Stomach (tissue), 9 donors: ENCODE measurements around the gene FAM47E. TPM values are rescaled to one million over a fixed set of nuclear protein-coding genes. Genes with fewer than 3 reads are reported as not detected.

Experiments
- DNase-seq, 2 donors: peaks; one replicate each; pipeline versions ENCODE4 v3.0.0 to v3.0.0-alpha.2; 2013 to 2019
- H3K27ac ChIP-seq, 5 donors: fragments of 200-600 bp in 4 of 5; sonication (generic) in 4 of 5; one replicate each; pipeline ENCODE4 v1.5.1; 2013 to 2019; ENCODE audit warnings: mild to moderate bottlenecking in 1 of 5, moderate library complexity in 1 of 5
- H3K27me3 ChIP-seq, 3 donors: fragments of 200-600 bp; sonication (generic); one replicate each; pipeline ENCODE4 v1.5.1; 2017 to 2019; ENCODE audit warnings: mixed run types in 1 of 3
- H3K36me3 ChIP-seq, 4 donors: fragments of 200-600 bp; sonication (generic); 1 replicate in 3 of 4; 2 replicates in 1 of 4; pipeline ENCODE4 v1.5.1; 2016 to 2019
- H3K4me1 ChIP-seq, 4 donors: fragments of 200-600 bp; sonication (generic); one replicate each; pipeline ENCODE4 v1.5.1; 2016 to 2019
- H3K4me3 ChIP-seq, 4 donors: fragments of 200-600 bp; sonication (generic) in 3 of 4; one replicate each; pipeline ENCODE4 v1.5.1; 2016 to 2019; ENCODE audit warnings: mild to moderate bottlenecking in 1 of 4
- H3K9me3 ChIP-seq, 4 donors: fragments of 200-600 bp; sonication (generic); one replicate each; pipeline ENCODE4 v1.5.1; 2016 to 2019
- EP300 ChIP-seq: sonication (generic); formaldehyde crosslinking; IDR thresholded peaks from one replicate; pipeline ENCODE4 v1.6.1; 2017; ENCODE audit warnings: antibody characterized with exemption
- POLR2A ChIP-seq, 4 donors: fragments of 450-650 bp; IDR thresholded peaks; one replicate each; pipeline ENCODE4 v1.6.1; 2016; ENCODE audit warnings: antibody characterized with exemption in 4 of 4, control low read depth in 2 of 4, mild to moderate bottlenecking in 1 of 4, moderate library complexity in 1 of 4
- POLR2AphosphoS5 ChIP-seq, 3 donors: sonication (generic); formaldehyde crosslinking; IDR thresholded peaks; one replicate each; pipeline ENCODE4 v1.6.1; 2016; ENCODE audit warnings: antibody characterized with exemption in 3 of 3
- WGBS, 5 donors: extraction: QIAGEN DNeasy Blood & Tissue Kit in 3 of 5; methylation state at CpG; one replicate each; pipeline versions ENCODE4 v1.1.5 to v1.1.7; 2013 to 2018; 5-methylcytosine and 5-hydroxymethylcytosine counted together
- intact Hi-C: fragments of 100-400 bp; cut with DNase I; formaldehyde crosslinking; loops from one replicate; pipeline ENCODE4 v1.15.1; 2023; ENCODE audit warnings: low total_unique reads
- polyA plus RNA-seq, 3 donors: library from polyadenylated mRNA; stranded (reverse); fragments of 200-250 nt; gene quantifications; one replicate each; pipeline ENCODE4 v1.2.3, GENCODE V29; 2013
- total RNA-seq, 5 donors: library from RNA; depleted of rRNA; stranded (reverse); fragments of >200 nt; gene quantifications; one replicate each; pipeline versions ENCODE4 v1.1.0 to v1.2.3, GENCODE V29; 2014 to 2016
- TF ChIP-seq, protein P1 (sequence below), 7 experiments: fragments of 450-650 bp in 4 of 7; fragments of 200-600 bp in 3 of 7; sonication (generic) in 3 of 7; IDR thresholded peaks; one replicate each; pipeline ENCODE4 v1.5.1; 2016 to 2019; ENCODE audit warnings: antibody characterized with exemption in 7 of 7, control low read depth in 2 of 7, mild to moderate bottlenecking in 1 of 7
- donor health status: healthy with polysubstance abuse.
- donor health status: Bipolar disorder and iron deficiency.
- donor health status: healthy.

Gene FAM47E
- total and polyA plus RNA-seq, 8 donors = under 0.01 to 10.8 (median 6.5) TPM; not detected in 1

DNA sequence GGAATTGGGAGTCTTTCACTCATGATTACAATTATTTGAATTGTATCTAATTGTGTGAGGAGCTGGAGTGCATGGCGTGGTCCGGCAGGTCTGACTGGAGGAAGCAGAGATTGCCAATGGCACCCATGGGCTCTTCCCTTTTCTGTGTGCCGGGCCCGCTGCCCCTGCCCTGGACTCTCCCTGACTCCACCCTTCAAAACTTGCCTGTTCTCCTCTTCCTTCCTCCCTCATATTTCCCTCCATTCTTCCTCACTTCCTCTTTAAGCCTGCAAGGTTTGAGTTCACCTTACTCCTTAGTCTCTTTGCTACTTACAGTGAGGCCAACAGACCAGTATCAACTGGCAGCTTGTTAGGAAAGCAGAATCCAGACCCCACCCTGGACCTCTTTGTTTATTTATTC lies 48.5 kb downstream of the FAM47E start:
- Histone ChIP-seq H3K27me3 (no peaks in the 10 kb centered on the region), H3K4me3 (no peak overlapping the region), H3K27ac (no peak overlapping the region), H3K36me3 (no peaks in the 10 kb centered on the region), H3K4me1 (peaks cover 0 to 34% (median 6%) of the 10 kb centered on the region in 4 donors), H3K9me3 (peaks cover 0 to 18% (median 5%) of the 10 kb centered on the region in 4 donors)
- 63 to 86% (median 78%) methylated on average over 4 of the region's 4 CpGs for WGBS, 5 donors
- TF ChIP-seq POLR2A (IDR thresholded peaks at IDR 0.05) (no peak), POLR2AphosphoS5 (IDR thresholded peaks at IDR 0.05) (no peak), EP300 (no peak)
- TF ChIP-seq, protein P1, sequence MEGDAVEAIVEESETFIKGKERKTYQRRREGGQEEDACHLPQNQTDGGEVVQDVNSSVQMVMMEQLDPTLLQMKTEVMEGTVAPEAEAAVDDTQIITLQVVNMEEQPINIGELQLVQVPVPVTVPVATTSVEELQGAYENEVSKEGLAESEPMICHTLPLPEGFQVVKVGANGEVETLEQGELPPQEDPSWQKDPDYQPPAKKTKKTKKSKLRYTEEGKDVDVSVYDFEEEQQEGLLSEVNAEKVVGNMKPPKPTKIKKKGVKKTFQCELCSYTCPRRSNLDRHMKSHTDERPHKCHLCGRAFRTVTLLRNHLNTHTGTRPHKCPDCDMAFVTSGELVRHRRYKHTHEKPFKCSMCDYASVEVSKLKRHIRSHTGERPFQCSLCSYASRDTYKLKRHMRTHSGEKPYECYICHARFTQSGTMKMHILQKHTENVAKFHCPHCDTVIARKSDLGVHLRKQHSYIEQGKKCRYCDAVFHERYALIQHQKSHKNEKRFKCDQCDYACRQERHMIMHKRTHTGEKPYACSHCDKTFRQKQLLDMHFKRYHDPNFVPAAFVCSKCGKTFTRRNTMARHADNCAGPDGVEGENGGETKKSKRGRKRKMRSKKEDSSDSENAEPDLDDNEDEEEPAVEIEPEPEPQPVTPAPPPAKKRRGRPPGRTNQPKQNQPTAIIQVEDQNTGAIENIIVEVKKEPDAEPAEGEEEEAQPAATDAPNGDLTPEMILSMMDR (IDR thresholded peaks at IDR 0.05) = no peak
- DNase-seq = no peak
- intact Hi-C loops = loop anchor here (10.0 kb wide), 1 partner anchor 125 kb away; no protein-coding TSS in a partner anchor

DNA sequence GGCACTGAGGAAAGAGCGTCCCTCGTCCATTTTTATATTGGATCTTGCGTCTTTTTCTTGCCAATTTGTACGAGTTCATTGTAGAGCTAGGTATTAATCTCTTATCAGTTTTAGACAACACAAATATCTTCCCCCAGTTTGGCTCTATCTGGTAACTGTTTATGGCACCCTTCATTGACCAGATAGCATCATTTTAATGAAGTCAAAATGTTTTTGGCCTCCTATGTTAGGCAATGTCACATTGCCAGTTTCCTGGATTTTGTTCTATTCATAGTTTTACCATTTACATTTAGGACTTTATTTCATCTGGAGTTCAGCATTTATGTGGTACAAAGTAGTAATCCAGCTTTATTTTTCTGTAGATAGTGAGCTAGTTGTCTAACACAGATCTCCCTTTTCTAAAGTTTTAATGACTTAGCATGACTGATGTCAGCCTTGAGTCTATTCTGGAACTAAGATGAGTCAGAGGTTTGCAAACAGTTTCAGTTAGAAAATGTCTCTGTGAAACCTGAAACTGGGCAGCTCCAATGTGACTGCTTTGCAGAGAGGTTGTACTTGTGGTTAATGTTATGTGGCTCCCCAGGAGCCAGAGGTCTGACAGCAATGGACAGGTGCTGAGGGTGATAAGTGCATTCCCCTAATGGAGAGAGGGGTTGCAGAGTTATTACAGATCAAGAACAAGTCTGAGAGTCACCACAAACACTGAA lies 49.7 kb downstream of the FAM47E start:
- DNase-seq = peak in 1 of 2 donors; percentile 60
- TF ChIP-seq POLR2AphosphoS5 (IDR thresholded peaks at IDR 0.05) = peak in 1 of 3 donors; percentile 10
- no peak for TF ChIP-seq POLR2A (IDR thresholded peaks at IDR 0.05)
- TF ChIP-seq, protein P1 (IDR thresholded peaks at IDR 0.05) = no peak
- no peak for TF ChIP-seq EP300
- intact Hi-C loops = loop anchor here (10.0 kb wide), 1 partner anchor 126 kb away; no protein-coding TSS in a partner anchor
- WGBS, 5 donors = 77 to 86% (median 83%) methylated on average over 4 of the region's 4 CpGs
- no peaks in the 10 kb centered on the region for H3K27me3 ChIP-seq
- no peaks in the 10 kb centered on the region for H3K36me3 ChIP-seq
- peaks cover 8 to 42% (median 13%) of the 10 kb centered on the region in 4 donors for H3K4me1 ChIP-seq
- no peak overlapping the region for H3K4me3 ChIP-seq
- peaks cover 0 to 18% (median 5%) of the 10 kb centered on the region in 4 donors for H3K9me3 ChIP-seq
- H3K27ac ChIP-seq = peak overlapping the region in 2 of 5 donors; percentile 65 to 75

DNA sequence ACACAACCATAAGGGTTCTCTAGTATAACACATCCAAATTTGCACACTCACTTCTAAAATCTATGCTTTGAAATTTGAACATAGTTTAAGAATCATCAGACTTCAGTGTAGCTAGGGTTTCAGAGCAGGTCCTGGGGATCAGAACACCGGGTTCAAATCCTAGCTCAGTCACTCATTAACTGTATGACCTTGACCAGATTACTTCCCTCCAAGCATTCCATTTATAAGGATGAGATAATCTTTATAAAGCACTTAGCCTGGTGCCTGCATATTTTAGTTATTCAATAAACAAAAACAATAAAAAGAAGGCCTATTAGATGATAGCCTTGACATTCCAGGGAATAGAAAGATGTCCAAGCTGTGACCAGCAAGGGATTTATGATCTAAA lies 50.2 kb downstream of the FAM47E start:
- DNase-seq = no peak
- H3K4me3 ChIP-seq = no peak overlapping the region
- WGBS, 5 donors = 23 to 55% (median 44%) methylated on average over 1 of the region's 1 CpG
- H3K27me3 ChIP-seq = no peaks in the 10 kb centered on the region
- intact Hi-C loops = loop anchor here (10.0 kb wide), 1 partner anchor 127 kb away; no protein-coding TSS in a partner anchor
- peaks cover 0 to 14% (median 5%) of the 10 kb centered on the region in 4 donors for H3K9me3 ChIP-seq
- H3K27ac ChIP-seq = peak overlapping the region in 1 of 5 donors; percentile 65
- TF ChIP-seq POLR2AphosphoS5 (IDR thresholded peaks at IDR 0.05) (no peak), POLR2A (IDR thresholded peaks at IDR 0.05) (no peak)
- peaks cover 8 to 42% (median 16%) of the 10 kb centered on the region in 4 donors for H3K4me1 ChIP-seq
- H3K36me3 ChIP-seq = no peaks in the 10 kb centered on the region

DNA sequence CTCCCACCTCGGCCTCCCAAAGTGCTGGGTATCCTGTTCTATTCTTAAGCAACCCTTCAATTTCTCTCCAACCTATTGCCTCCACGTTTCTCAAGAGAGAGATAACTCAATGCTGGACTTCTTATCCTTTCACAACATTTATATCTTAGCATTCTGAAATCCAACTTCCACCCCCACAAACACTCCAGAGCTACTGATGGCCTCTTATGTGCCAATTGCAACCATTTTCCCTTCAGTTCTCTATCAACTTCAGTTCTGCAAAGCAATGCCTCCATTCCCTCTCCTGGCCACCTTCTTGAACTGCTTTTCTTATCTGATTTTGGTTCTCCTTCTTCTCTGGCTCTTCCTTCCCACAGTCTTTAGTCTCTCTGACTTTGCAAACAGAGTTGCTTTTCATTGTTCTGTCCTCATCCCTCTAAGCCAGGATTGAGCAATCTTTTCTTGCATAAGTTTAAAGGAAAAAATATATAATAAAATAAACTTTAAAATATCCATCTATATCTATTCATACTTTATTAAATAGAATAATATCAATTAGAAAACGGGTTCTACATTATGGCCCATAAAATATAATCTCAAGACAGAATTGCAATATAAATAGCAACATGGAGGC lies 51.4 kb downstream of the FAM47E start:
- no peak for TF ChIP-seq POLR2AphosphoS5 (IDR thresholded peaks at IDR 0.05)
- no peak for TF ChIP-seq EP300
- no peak for DNase-seq
- peaks cover 0 to 4% (median 0%) of the 10 kb centered on the region in 4 donors for H3K9me3 ChIP-seq
- no peak overlapping the region for H3K4me3 ChIP-seq
- intact Hi-C loops = loop anchor here (10.0 kb wide), 1 partner anchor 128 kb away; no protein-coding TSS in a partner anchor
- no peaks in the 10 kb centered on the region for H3K27me3 ChIP-seq
- WGBS, 5 donors = 73 to 84% (median 82%) methylated on average over 3 of the region's 3 CpGs
- H3K4me1 ChIP-seq = peaks cover 15 to 54% (median 27%) of the 10 kb centered on the region in 4 donors
- no peak overlapping the region for H3K27ac ChIP-seq
- no peaks in the 10 kb centered on the region for H3K36me3 ChIP-seq

DNA sequence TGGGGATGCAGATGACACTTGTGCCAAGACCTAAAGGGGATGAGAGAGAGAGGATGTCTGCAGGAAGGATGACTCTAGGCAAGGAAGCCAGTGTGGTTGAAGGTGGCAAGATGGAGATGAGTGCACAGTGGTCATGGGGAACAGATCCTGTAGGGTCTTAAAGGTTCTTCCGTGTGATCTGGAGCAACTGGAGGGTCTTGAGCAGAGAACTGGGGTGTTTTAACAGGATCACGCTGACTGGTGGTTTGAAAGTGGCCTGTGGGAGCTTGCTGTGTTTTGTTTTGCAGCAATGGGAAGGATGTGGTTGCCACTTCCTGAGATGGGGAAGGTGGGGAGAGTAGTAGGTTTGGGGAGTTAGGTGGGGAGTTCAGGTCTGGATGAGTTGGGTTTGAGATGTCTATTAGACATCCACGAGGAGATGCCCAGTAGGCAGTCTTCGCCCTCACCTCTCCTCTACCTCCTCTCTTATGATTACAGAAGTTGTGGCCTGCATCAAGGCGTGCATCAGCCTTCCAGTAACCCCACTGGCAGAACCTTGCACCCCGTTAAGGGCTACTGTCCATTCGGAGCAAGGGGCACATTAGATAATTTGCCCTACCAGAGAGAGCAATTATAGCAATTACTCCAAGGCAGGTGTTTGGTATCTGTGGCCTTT lies 53.6 kb downstream of the FAM47E start:
- Histone ChIP-seq H3K9me3 (no peaks in the 10 kb centered on the region), H3K36me3 (peaks cover 0 to 12% (median 10%) of the 10 kb centered on the region in 4 donors), H3K27ac (peak overlapping the region in 4 of 5 donors; percentile 85 to 92 (median 88)), H3K4me1 (peaks cover 24 to 73% (median 35%) of the 10 kb centered on the region in 4 donors), H3K4me3 (peak overlapping the region; percentile 73 to 89 (median 82)), H3K27me3 (no peaks in the 10 kb centered on the region)
- DNase-seq = no peak
- no peak for TF ChIP-seq POLR2AphosphoS5 (IDR thresholded peaks at IDR 0.05)
- intact Hi-C loops = loop anchor here (10.0 kb wide), 1 partner anchor 130 kb away; no protein-coding TSS in a partner anchor
- WGBS, 5 donors = 80 to 85% (median 85%) methylated on average over 7 of the region's 7 CpGs
